ENCODE results near the gene OGDH. TPM values are rescaled to one million over a fixed set of nuclear protein-coding genes. Genes with fewer than 3 reads are reported as not detected.
"Not testable (repeated sequence)": the region's sequence is repeated elsewhere in the genome, so short reads cannot be mapped to it uniquely, and the experiment has no call there.

Gene OGDH
- total RNA-seq, 6 experiments from 2014 or later, result 46.6 to 63.2 (median 55.8) TPM

GRCh38 chr7:44698046-44698580 lies 91.7 kb downstream of the OGDH start:
- intact Hi-C loops (cut with DNase I), result no loop called here
- no peak overlapping the region for H3K27ac ChIP-seq
- TF ChIP-seq POLR2A (IDR thresholded peaks at IDR 0.05), result no peak
- no peak for TF ChIP-seq CTCF (IDR thresholded peaks at IDR 0.05)
- DNase-seq, result no peak
- no peak overlapping the region for H3K4me3 ChIP-seq
- no peaks in the 10 kb centered on the region for H3K9me3 ChIP-seq
- no peaks in the 10 kb centered on the region for H3K27me3 ChIP-seq
- no peaks in the 10 kb centered on the region for H3K4me1 ChIP-seq
- ATAC-seq, result no peak
- peaks cover 0 to 48% (median 22%) of the 10 kb centered on the region in 4 donors for H3K36me3 ChIP-seq
- 100% methylated on average over 3 of the region's 13 CpGs for WGBS (ENCODE audit: insufficient coverage, low coverage, low lambda C conversion rate, missing lambda C conversion rate)

GRCh38 chr7:44699598-44699997 lies 93.2 kb downstream of the OGDH start:
- H3K4me1 ChIP-seq; DNase-seq; ATAC-seq; H3K4me3 ChIP-seq; H3K27me3 ChIP-seq; H3K27ac ChIP-seq; H3K9me3 ChIP-seq; intact Hi-C loops (cut with DNase I): not testable (repeated sequence)
- peaks cover 0 to 37% (median 19%) of the 10 kb centered on the region in 4 donors for H3K36me3 ChIP-seq
- 100% methylated on average over 2 of the region's 2 CpGs for WGBS (ENCODE audit: insufficient coverage, low coverage, low lambda C conversion rate, missing lambda C conversion rate)

- DNase-seq (no peak), ATAC-seq (peak in 1 of 4 donors; percentile 17)
- Histone ChIP-seq H3K36me3 (peaks cover 0 to 33% (median 19%) of the 10 kb centered on the region in 4 donors), H3K27me3 (no peaks in the 10 kb centered on the region), H3K27ac (no peak overlapping the region), H3K9me3 (no peaks in the 10 kb centered on the region), H3K4me3 (no peak overlapping the region), H3K4me1 (no peaks in the 10 kb centered on the region)
- intact Hi-C loops (cut with DNase I), result no loop called here
- WGBS (ENCODE audit: insufficient coverage, low coverage, low lambda C conversion rate, missing lambda C conversion rate), result no CpG with 5 or more reads among the region's 8 CpGs
- TF ChIP-seq POLR2A (IDR thresholded peaks at IDR 0.05), result no peak
- no peak for TF ChIP-seq CTCF (IDR thresholded peaks at IDR 0.05)
Observed at GRCh38 chr7:44700322-44700721, 93.9 kb downstream of the OGDH start.

GRCh38 chr7:44703391-44703790 lies 97.0 kb downstream of the OGDH start:
- intact Hi-C loops (cut with DNase I); H3K4me3 ChIP-seq; H3K27ac ChIP-seq; ATAC-seq; DNase-seq; H3K4me1 ChIP-seq; H3K27me3 ChIP-seq; H3K9me3 ChIP-seq: not testable (repeated sequence)
- H3K36me3 ChIP-seq, result peaks cover 0 to 20% (median 3%) of the 10 kb centered on the region in 4 donors
- 81% methylated on average over 7 of the region's 10 CpGs for WGBS (ENCODE audit: insufficient coverage, low coverage, low lambda C conversion rate, missing lambda C conversion rate)

- H3K4me1 ChIP-seq, result no peaks in the 10 kb centered on the region
- DNase-seq, result no peak
- no peak for TF ChIP-seq CTCF (IDR thresholded peaks at IDR 0.05)
- no peak for TF ChIP-seq POLR2A (IDR thresholded peaks at IDR 0.05)
- no peak overlapping the region for H3K4me3 ChIP-seq
- ATAC-seq, result no peak
- H3K27me3 ChIP-seq, result no peaks in the 10 kb centered on the region
- H3K27ac ChIP-seq, result no peak overlapping the region
- 90% methylated on average over 1 of the region's 1 CpG for WGBS (ENCODE audit: insufficient coverage, low coverage, low lambda C conversion rate, missing lambda C conversion rate)
- intact Hi-C loops (cut with DNase I), result no loop called here
- H3K9me3 ChIP-seq, result no peaks in the 10 kb centered on the region
- peaks cover 0 to 22% (median under 1%) of the 10 kb centered on the region in 4 donors for H3K36me3 ChIP-seq
Observed at GRCh38 chr7:44703921-44704320, 97.5 kb downstream of the OGDH start.
